Sigmoid colon (tissue), 4 donors: ENCODE data around the gene KRT14.

ENCODE experiments used
- EP300 ChIP-seq, 4 donors: sonication (generic); formaldehyde crosslinking; IDR thresholded peaks; one replicate each; pipeline ENCODE4 v1.6.1; 2017; ENCODE audit warnings: antibody characterized with exemption in 4 of 4
- POLR2A ChIP-seq, 2 donors: fragments of 450-650 bp; IDR thresholded peaks; one replicate each; pipeline ENCODE4 v1.6.1; 2016; ENCODE audit warnings: antibody characterized with exemption in 2 of 2, mild to moderate bottlenecking in 2 of 2, moderate library complexity in 2 of 2
- POLR2AphosphoS5 ChIP-seq, 4 donors: sonication (generic); formaldehyde crosslinking; IDR thresholded peaks; one replicate each; pipeline ENCODE4 v1.6.1; 2017; ENCODE audit warnings: antibody characterized with exemption in 4 of 4
- TF ChIP-seq, protein P1 (sequence below), 4 experiments: fragments of 450-650 bp in 3 of 4; fragments of 200-600 bp in 1 of 4; IDR thresholded peaks; one replicate each; pipeline ENCODE4 v1.5.1; 2016 to 2019; ENCODE audit warnings: antibody characterized with exemption in 4 of 4, mild to moderate bottlenecking in 3 of 4, moderate library complexity in 2 of 4

DNA sequence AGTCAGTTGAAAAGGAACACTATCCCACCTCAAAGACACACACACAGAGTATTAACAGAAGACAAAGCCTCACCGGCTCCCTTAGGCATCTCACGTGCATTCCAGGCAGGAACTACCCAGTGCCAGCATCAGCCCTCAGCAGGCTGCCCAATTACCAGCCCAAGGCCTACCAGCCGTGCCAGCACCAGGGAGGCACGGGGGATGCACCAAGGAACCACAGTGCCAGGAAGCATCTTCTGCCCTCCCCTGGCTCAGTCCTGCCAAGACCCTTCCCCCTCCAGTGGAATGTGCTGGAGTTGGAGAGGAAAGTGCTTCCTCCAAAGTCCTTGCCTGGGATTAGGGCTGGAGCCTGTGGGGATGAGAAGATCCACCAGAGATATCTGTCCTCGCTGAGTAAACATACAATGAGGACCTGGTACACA is 47.6 kb downstream of the KRT14 start:
- TF ChIP-seq POLR2AphosphoS5 (IDR thresholded peaks at IDR 0.05) (no peak), EP300 (IDR thresholded peaks at IDR 0.05) (no peak), POLR2A (IDR thresholded peaks at IDR 0.05) (no peak)
- TF ChIP-seq, protein P1, sequence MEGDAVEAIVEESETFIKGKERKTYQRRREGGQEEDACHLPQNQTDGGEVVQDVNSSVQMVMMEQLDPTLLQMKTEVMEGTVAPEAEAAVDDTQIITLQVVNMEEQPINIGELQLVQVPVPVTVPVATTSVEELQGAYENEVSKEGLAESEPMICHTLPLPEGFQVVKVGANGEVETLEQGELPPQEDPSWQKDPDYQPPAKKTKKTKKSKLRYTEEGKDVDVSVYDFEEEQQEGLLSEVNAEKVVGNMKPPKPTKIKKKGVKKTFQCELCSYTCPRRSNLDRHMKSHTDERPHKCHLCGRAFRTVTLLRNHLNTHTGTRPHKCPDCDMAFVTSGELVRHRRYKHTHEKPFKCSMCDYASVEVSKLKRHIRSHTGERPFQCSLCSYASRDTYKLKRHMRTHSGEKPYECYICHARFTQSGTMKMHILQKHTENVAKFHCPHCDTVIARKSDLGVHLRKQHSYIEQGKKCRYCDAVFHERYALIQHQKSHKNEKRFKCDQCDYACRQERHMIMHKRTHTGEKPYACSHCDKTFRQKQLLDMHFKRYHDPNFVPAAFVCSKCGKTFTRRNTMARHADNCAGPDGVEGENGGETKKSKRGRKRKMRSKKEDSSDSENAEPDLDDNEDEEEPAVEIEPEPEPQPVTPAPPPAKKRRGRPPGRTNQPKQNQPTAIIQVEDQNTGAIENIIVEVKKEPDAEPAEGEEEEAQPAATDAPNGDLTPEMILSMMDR (IDR thresholded peaks at IDR 0.05): no peak
